GM18520 (cell line): ENCODE results near the gene IQSEC3.

ENCODE experiments used
- ATAC-seq: cut with Tn5 transposase; IDR thresholded peaks from one replicate; pipeline ENCODE4 v1.9.1; 2021; ENCODE audit not compliant: unreplicated experiment

Gene IQSEC3

DNA sequence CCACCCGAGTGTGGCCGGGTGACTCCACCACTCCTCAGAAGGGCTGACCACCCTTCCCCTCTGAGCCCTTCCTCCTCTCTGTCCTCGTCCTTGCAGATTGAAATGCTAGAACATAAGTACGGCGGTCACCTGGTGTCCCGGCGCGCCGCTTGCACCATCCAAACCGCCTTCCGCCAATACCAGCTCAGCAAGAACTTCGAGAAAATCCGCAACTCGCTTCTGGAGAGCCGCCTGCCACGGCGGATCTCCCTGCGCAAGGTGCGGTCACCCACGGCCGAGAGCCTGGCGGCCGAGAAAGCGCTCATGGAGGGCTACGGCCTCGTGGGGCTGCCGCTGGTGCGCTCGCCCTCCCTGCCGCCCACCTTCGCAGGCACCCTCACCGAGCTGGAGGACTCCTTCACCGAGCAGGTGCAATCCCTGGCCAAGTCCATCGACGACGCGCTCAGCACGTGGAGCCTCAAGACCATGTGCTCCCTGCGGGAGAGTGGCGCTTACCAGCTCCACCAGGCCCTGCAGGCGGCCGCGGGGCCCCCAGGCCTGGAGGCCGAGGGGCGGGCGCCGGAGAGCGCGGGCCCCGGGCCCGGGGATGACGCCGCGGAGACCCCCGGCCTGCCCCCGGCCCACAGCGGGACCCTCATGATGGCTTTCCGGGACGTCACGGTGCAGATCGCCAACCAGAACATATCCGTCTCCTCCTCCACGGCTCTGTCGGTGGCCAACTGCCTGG, 71.8 kb downstream of the IQSEC3 start:
- ATAC-seq, result no peak

DNA sequence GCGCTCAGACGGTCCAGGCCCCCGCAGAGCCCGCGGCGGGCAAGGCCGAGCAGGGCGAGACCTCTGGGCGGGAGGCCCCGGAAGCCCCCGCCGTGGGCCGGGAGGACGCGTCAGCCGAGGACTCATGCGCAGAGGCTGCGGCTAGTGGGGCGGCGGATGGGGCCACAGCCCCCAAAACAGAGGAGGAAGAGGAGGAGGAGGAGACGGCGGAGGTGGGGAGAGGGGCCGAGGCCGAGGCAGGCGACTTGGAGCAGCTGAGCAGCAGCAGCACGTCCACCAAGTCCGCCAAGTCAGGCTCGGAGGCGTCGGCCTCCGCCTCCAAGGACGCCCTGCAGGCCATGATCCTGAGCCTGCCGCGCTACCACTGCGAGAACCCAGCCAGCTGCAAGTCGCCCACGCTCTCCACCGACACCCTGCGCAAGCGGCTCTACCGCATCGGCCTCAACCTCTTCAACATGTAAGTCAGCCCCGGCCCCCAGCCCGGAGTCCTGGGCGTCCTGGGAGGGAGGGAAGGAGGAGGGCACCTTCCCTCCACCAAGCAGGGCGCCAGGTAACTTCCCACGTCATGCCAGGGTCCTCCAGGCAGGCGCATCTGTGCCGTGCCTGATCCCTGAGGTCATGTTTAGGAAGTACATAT, 72.4 kb downstream of the IQSEC3 start:
- ATAC-seq, result no peak

DNA sequence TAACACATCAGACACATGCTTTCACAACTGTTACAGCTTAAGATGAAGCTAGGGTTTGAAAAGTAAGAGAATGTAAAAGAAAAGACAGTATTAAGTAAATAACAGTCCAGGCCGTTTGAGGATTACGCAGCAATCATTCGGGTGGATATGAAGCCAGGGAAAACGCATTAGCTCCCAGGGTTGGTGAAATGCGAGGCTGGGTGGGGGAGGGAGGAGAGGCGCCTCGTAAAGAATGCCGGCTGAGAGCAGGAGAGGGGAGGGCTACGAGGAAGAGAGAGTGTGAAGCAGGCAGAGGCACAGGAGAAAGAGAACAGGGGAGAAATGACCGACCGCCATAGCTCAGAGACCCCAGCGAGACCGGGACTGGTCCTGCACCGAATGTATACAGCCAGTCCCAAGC, 73.0 kb downstream of the IQSEC3 start:
- no peak for ATAC-seq

GRCh38 chr12:140162-140561, 73.6 kb downstream of the IQSEC3 start:
- no peak for ATAC-seq

- no peak for ATAC-seq
Observed at GRCh38 chr12:143964-144649, 77.5 kb downstream of the IQSEC3 start.

GRCh38 chr12:144650-145284, 78.2 kb downstream of the IQSEC3 start:
- ATAC-seq, result no peak

- ATAC-seq, result no peak
Observed at GRCh38 chr12:145369-145960, 78.9 kb downstream of the IQSEC3 start.

- no peak for ATAC-seq
Observed at GRCh38 chr12:147242-147641, 80.7 kb downstream of the IQSEC3 start.

DNA sequence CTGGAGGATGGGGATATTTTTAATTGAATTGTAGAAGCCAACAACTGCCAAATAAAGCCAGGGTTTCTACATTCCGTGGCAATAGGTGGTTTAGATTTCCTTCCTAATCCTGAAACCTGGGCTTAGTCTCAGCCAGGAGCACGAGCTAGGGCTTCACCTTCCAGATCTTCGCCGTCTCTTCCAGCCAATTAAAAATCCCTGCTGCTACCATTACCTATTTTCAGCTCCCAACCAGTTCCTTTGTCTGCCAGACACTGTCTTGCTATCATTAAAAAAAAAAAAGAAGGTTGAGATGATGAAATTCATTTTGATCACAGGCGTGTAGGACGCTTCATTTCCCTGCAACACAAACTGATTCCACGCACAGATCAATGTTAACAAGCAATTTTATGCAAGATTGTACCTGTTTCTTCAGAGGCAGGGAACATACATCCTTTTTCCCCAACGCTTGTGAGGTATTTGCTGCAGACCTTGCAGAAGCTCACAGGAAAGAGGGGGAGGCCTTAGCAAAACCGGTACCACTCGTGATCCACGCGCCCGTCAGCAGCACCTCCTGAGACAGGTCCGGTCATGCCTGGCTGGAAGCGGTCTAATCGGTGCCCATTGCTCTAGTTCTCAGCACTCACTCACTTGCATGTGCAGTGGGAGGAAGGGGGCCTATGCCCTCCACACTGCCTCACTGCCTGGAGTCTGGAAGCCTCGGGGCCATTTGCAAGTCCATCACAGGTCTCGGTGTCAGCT, 82.3 kb downstream of the IQSEC3 start:
- ATAC-seq, result no peak

DNA sequence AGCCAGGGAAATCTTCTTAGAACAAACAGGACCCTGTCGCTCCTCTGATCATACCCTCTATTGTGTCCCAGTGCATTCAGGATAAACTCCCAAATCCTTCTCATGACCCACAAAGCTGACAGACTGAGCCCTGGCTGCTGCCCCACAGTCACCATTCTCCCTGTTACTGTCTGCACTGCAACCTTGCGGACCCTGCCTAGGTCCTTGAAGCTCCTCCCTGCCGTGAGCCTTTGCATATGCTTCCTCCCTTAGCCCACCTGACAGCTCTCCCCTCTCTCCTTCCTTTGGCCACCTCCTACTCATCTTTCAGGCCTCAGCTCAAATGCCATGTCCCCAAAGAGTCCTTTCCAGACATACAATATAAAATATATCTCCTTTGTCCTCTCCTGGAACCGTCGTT, 85.0 kb downstream of the IQSEC3 start:
- ATAC-seq, result no peak

DNA sequence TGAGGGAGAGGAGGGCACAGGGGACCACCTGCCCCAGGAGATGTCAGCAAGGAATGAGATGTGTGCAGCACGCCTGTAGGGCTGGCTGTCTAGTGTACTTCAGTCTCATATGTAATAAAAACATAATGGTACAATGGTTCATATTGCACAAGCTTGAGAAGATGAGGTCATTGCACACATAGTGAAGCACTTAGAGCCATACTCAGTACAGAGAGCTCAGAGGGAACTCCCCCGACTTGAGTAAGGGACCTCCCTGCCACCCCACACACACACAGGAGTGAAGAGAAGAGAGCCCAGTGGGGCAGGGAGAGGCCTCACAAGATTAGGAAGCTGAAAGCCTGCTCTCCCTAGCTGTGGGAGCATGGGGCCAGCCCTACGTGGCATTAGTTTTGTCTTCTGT, 85.9 kb downstream of the IQSEC3 start:
- ATAC-seq, result no peak

DNA sequence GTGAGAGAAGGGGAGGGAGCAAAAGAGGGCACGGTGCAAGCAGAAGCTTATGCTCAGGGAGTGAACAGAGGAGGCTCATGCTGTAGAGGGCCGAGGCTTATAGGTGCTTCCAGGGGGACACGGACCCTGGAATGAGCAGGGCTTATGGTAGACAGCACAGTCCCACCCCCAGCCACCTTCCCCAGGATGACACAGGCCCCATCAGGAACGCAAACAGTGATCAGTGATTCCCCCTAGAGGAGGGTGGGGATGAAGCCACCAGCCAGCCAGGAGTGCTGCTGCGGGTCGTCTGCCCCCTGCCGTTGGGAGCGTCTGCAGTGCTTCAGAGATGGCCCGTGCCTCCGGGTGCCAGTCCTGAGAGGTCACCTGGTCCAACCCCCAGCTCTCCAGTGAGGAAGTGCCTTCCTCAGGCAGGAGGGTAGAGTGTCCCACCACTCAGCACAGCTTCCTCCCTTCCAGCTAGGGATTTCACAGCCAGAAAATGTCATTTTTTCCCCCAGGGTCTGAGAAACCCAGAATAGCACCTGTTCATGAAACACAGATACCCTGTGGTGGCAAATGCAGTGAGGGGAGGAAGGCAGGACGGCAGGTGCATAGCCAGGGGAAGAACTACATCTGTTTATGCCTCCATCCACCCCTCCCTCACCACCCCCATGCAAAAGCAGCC, 86.6 kb downstream of the IQSEC3 start:
- ATAC-seq, result no peak

GRCh38 chr12:154058-154457, 87.5 kb downstream of the IQSEC3 start:
- ATAC-seq, result no peak

DNA sequence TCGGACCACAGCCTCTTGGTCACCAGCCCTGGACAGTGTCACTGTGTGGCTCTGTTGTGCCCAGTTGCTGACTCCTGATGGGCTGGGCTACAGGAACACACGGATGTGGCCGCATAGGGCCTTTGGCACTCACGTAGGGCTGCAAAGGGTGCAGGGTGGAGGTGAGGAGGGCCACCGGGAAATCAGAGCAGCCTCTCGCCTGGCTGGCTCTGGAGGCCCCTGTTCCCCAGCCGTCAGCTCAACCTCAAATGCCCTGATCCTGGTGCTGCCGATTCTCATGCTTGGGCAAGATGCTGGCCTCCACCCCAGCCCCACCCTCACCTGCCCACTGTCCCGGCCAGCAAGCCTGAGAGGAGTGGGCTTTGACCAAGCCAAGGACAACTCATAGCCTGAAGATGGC, 88.4 kb downstream of the IQSEC3 start:
- ATAC-seq, result no peak

- ATAC-seq, result no peak
Observed at GRCh38 chr12:155646-156045, 89.1 kb downstream of the IQSEC3 start.

DNA sequence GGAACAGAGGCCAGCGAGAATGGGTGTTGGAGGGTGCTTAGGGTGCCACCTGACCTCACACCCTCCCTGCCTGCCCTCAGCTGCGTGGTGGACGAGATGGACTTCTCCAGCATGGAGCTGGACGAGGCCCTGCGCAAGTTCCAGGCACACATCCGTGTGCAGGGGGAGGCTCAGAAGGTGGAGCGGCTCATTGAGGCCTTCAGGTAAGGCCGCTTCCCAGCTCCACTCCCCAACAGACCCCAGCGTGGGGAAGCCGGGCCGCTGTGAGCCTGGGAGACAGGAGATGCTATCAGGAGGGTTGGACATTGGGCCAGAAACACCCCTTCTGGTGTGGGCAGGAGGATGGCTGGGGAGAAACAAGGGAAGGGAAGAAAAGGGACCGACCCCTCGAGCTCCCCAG, 90.4 kb downstream of the IQSEC3 start:
- ATAC-seq, result no peak

DNA sequence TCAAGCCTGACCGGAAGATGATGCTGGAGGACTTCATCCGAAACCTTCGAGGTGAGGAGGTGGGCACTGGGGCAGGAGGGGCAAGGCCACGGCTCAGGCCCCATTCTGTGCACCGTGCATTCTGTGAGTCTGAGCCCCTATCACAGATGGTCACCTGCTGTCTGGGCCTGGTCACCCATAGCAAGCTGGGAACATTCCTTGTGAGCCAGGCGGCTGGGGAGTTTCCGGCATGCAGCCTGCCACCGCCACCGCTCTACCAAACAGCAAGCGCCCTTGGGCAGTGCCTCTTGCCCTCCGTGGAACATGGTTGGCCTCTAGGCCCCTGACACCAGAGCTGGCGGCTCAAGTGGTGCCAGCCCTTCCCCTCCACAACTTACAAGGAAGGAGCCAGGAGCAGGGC, 91.1 kb downstream of the IQSEC3 start:
- ATAC-seq, result no peak

GRCh38 chr12:159156-159782, 92.7 kb downstream of the IQSEC3 start:
- no peak for ATAC-seq

GRCh38 chr12:160858-161257, 94.3 kb downstream of the IQSEC3 start:
- no peak for ATAC-seq

GRCh38 chr12:161823-162222, 95.3 kb downstream of the IQSEC3 start:
- ATAC-seq, result no peak
